Measurements from ENCODE around the gene PELI2.

Gene PELI2

DNA sequence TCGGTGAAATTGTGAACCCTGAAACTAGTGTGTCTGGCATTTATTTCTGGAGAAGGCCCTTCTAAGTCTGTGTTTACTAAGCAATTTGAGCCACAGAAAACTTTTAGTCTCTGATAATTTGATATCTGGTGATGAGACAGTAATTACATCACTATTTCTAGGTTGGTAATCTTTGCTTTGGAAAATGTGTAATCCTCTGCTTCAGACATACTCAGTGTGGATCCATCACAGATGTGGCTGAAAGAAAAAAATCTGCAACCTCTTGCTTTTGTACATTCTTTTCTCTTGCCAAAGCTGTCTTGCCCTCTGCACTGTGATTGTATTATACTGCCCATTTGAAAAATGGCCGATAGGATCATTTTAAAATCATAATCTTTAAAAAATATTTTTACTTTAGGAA is 78.1 kb downstream of the PELI2 start:
- TF ChIP-seq, protein P1, sequence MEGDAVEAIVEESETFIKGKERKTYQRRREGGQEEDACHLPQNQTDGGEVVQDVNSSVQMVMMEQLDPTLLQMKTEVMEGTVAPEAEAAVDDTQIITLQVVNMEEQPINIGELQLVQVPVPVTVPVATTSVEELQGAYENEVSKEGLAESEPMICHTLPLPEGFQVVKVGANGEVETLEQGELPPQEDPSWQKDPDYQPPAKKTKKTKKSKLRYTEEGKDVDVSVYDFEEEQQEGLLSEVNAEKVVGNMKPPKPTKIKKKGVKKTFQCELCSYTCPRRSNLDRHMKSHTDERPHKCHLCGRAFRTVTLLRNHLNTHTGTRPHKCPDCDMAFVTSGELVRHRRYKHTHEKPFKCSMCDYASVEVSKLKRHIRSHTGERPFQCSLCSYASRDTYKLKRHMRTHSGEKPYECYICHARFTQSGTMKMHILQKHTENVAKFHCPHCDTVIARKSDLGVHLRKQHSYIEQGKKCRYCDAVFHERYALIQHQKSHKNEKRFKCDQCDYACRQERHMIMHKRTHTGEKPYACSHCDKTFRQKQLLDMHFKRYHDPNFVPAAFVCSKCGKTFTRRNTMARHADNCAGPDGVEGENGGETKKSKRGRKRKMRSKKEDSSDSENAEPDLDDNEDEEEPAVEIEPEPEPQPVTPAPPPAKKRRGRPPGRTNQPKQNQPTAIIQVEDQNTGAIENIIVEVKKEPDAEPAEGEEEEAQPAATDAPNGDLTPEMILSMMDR (IDR thresholded peaks at IDR 0.05) = no peak
- Histone ChIP-seq H3K4me3 (no peak overlapping the region), H3K27me3 (no peaks in the 10 kb centered on the region), H3K27ac (peak overlapping the region in 1 of 2 donors; percentile 2), H3K4me1 (peaks cover 0 to 41% (median 12%) of the 10 kb centered on the region in 4 donors), H3K9me3 (no peaks in the 10 kb centered on the region), H3K36me3 (no peaks in the 10 kb centered on the region)
- no peak for DNase-seq
- intact Hi-C loops (cut with DNase I; ENCODE audit: low total_unique reads) = no loop called here

DNA sequence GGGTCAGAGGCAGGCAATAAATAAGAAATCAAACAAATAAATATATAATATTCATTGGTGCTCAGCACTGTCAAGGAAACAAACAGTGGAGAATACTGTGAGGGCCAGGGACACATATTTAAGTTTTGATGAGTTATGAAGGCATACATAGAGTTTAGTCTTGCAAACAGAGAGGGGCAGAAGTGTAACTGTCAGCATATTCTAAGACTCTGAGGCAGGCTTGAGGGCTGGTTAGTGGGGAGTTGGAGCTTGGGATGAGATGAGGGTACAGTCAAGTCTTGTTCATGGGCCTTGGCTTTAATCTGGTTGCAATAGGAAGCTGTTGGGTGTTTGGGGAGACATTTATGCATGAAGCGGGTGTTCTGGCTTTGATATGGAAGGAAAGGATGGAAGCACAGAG is 78.9 kb downstream of the PELI2 start:
- peak overlapping the region in 1 of 2 donors; percentile 9 for H3K27ac ChIP-seq
- no peak overlapping the region for H3K4me3 ChIP-seq
- H3K27me3 ChIP-seq = no peaks in the 10 kb centered on the region
- no peaks in the 10 kb centered on the region for H3K9me3 ChIP-seq
- TF ChIP-seq, protein P1 (IDR thresholded peaks at IDR 0.05) = no peak
- no peaks in the 10 kb centered on the region for H3K36me3 ChIP-seq
- peaks cover 0 to 42% (median 12%) of the 10 kb centered on the region in 4 donors for H3K4me1 ChIP-seq
- no peak for DNase-seq
- intact Hi-C loops (cut with DNase I; ENCODE audit: low total_unique reads) = no loop called here

DNA sequence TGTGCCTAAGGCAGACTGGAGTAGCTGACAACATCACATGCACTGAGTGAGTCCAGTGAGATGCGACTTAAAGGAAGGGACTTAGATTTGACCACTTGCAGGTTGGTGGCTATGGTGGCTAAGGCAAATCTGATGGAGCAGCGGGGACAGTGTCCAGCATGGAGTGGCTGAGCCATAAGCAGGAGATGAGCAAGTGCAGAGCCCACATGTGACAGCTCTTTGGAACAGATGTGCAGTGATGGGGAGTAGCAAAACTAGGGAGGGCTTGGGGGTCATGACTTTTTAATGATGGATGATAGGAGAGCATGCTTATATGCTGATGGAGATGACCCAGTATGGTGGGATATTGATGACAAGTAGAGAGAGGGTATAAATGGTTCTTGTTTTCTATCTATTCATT is 80.2 kb downstream of the PELI2 start:
- Histone ChIP-seq H3K27me3 (no peaks in the 10 kb centered on the region), H3K9me3 (no peaks in the 10 kb centered on the region), H3K4me1 (peaks cover 0 to 39% (median 11%) of the 10 kb centered on the region in 4 donors), H3K36me3 (no peaks in the 10 kb centered on the region), H3K4me3 (no peak overlapping the region), H3K27ac (peak overlapping the region; percentile 68 to 74)
- no peak for DNase-seq
- intact Hi-C loops (cut with DNase I; ENCODE audit: low total_unique reads) = no loop called here
- TF ChIP-seq, protein P1 (IDR thresholded peaks at IDR 0.05) = no peak

DNA sequence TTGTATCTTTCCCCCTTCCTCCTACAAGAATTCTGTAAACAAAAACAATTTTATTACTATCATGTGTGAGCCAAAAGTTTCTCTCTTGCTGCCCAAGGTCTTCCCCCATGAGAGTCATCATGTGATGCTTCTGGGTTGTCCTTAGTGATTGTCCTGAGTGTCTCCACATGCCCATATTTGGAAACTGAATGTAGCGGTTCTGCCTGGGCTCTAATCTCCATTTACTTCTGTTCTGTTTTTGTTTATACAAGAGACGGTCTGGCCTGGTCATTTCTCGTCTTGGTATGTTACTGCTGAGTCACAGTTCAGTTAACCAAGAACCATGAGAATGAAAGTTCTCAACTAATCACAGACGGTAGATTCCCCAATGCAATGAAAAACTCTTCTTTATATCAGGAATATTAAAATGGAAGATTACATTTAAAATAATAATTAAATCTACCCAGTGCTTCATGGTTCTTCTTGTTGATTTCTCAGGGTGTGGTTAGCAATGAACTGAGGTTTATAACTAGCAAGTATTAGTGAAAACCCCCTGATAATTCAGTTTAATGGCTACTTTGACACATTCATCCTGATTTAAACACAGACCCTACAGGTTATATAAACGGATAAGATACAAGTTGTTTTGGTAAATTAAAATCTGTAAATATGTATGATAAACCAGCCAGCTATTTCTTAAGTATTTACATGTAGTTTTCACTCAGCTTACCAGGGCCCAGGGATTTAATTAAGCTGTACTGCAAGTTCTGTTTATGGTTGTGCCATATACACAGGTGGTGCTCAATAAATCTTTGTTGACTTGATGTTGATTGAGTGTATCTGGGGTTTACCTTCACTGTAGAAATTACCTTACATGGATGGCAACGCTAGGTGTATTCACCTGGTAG is 81.1 kb downstream of the PELI2 start:
- Histone ChIP-seq H3K4me3 (no peak overlapping the region), H3K36me3 (no peaks in the 10 kb centered on the region), H3K4me1 (peaks cover 0 to 38% (median 11%) of the 10 kb centered on the region in 4 donors), H3K27me3 (no peaks in the 10 kb centered on the region), H3K27ac (peak overlapping the region; percentile 68 to 74), H3K9me3 (no peaks in the 10 kb centered on the region)
- TF ChIP-seq, protein P1 (IDR thresholded peaks at IDR 0.05) = no peak
- DNase-seq = peak in 1 of 2 donors; percentile 62
- intact Hi-C loops (cut with DNase I; ENCODE audit: low total_unique reads) = no loop called here

DNA sequence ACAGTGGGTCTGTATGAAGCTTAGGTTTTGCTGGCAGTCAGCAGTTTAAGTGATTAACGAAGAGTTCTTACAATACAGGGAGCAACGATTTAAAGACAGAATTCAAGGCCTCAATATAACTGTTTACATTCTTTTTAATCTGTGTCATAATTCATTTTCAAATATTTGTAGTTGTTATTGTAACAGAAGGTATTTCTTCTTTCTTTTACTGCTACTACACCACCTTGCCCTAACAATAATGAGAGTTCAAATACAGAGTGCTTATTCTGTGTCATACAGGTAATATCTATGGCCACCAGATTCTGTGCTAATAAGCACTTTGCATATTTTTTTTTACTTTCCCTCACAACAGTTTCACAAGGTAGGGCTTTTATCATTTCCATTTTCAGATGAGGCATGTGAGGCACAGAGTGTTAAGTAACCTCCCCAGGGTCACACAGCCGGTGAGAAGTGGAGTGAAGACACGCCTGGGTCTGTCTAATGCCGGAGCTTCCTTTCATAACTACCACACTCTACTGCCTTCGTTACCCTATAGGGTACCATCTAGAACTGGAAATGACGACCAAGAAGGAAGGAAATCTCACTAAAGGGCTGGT is 81.9 kb downstream of the PELI2 start:
- Histone ChIP-seq H3K4me1 (peaks cover 0 to 38% (median 11%) of the 10 kb centered on the region in 4 donors), H3K9me3 (no peaks in the 10 kb centered on the region), H3K27me3 (no peaks in the 10 kb centered on the region), H3K27ac (peak overlapping the region; percentile 68 to 74), H3K36me3 (no peaks in the 10 kb centered on the region), H3K4me3 (no peak overlapping the region)
- no peak for DNase-seq
- TF ChIP-seq, protein P1 (IDR thresholded peaks at IDR 0.05) = no peak
- intact Hi-C loops (cut with DNase I; ENCODE audit: low total_unique reads) = no loop called here

All from tibial artery (tissue), 4 donors.